GM12873 (cell line): ENCODE data around the gene IDH3G.

Source experiments
- TF ChIP-seq, protein P1 (sequence below): IDR thresholded peaks from 2 replicates; pipeline ENCODE4 v1.5.1; 2012; ENCODE audit warnings: low read depth, mild to moderate bottlenecking, moderate library complexity, low read length, control low read depth; ENCODE audit not compliant: insufficient read depth; ENCODE audit errors: missing control alignments

The IDH3G gene

DNA sequence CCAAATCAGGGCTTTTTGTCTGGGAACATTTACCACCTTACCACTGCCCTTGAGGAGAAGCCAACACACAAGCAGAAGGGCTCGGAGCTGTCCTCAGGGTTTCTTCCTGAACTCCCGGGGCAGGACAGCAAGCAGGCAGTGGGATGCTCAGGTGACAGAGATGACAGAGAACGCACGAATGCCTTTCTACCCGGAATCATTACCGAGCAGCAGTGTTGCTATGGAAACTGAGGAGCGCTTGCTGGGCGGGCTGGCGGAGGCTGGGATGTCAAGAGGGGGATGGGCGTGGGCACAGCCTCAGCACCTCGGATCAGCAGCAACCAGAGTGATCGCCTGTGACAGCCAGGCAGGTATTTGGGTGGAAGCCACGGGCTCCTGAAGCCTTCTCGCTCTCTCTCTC, 18.0 kb upstream of the IDH3G start:
- TF ChIP-seq, protein P1, sequence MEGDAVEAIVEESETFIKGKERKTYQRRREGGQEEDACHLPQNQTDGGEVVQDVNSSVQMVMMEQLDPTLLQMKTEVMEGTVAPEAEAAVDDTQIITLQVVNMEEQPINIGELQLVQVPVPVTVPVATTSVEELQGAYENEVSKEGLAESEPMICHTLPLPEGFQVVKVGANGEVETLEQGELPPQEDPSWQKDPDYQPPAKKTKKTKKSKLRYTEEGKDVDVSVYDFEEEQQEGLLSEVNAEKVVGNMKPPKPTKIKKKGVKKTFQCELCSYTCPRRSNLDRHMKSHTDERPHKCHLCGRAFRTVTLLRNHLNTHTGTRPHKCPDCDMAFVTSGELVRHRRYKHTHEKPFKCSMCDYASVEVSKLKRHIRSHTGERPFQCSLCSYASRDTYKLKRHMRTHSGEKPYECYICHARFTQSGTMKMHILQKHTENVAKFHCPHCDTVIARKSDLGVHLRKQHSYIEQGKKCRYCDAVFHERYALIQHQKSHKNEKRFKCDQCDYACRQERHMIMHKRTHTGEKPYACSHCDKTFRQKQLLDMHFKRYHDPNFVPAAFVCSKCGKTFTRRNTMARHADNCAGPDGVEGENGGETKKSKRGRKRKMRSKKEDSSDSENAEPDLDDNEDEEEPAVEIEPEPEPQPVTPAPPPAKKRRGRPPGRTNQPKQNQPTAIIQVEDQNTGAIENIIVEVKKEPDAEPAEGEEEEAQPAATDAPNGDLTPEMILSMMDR, result no peak

DNA sequence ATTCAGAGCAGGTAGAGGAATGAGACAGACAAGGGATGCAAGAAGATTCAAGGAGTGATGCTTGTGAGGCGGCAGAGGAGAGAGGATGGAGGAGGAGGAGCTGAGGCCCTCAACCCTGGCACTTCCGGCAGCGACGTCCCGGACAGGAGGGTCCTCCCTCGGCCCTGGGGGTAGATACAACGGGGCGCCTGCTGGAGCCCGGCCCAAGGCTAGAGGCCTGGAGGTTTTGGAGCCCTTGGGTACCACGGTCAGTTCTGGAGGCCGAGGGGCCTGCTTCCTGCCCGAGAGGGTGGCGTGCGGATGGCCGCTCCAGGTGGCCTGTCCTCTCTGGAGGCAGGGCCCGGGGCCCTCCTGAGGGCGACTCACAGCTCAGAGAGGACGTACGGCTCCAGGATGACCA, 13.8 kb upstream of the IDH3G start:
- TF ChIP-seq, protein P1, result no peak

DNA sequence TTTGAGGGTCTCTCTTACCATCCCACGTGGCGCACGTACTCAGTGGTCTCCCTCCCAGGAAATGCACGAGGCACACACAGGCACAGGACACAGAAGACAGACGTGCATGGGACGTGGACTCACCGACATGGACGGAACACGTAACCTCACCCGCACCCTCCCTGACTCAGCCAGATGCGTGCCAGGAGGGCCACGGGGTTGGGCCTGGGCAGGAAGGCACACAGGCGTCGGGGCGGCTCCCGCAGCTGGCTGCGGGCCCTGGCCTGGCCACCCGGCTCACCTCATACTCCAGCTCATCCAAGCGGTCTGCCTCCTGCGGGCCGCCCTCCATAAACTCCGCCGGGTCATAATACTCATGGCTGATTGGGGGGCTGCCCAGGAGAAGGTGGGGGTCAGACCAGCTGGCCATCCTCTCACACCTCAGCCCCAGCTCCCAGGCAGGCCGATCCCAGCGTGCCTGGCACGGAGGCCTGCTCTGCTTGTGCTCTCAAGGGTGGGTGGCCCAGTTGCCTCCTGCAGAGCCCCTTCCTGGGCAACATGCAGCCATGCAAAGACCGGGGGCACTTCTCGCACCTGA, 12.9 kb upstream of the IDH3G start:
- TF ChIP-seq, protein P1, result no peak

DNA sequence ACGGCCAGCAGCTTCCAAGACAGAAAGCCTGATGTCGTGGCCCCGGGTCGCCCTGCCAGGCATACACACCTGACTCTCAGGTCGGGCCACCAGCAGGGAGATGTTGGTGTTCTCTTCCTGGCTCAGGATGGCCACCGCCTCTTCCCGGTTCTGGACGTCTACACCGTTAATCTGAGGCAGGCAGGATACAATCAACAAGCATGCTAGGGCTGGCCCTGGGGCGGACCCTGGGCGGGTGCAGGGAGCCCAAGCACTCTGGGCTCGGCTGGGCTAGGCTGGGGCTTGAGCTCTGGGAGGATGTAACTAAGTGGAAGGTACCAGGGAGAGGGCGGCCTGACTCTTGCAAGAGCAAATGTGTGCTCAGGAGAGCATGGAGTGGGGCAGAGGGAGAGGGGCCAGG, 11.3 kb upstream of the IDH3G start:
- TF ChIP-seq, protein P1, result no peak

DNA sequence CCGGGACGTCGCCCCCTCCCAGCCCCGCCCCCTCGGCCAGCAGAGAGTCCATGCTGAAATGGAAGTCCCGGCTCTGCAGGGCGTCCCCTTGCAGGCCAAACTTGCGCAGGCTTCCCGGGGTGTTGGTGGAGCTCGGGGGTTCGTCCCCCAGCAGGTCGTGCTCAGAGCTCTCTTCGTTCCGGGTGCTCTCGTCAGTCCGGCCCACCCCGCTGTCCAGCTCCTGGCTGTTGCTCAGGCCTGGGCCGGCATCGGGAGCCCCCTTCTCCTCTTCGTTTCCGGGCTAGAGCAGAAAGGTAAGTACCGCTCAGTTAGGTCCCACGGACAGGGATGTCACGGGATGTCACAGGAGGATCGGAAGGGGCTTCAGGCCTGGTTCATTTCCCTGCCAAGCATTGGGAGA, 10.4 kb upstream of the IDH3G start:
- TF ChIP-seq, protein P1, result no peak

DNA sequence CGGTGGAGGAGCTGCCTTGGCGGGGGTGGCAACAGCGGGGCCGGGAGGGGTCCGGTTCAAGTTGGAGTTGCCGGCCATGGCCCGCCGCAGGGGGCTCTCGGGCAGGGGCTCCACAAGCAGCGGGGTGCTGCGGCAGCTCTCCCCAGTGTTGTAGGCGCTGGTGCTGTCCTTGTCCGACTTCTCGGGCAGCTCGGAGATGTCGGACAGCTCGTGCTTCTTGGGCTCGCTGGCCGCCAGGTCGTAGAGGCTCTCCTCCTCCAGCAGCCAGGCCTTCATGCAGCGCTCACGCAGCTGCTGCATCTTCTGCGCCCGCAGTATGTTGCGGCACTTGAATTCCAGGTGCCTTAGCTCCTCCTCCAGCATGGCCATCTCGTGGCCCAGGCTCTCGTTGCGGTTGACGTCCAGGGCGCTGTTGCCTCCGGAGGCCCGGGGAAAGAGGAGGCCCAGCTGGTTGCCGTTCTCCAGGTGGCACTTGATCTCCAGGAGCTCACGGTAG, 10.0 kb upstream of the IDH3G start:
- TF ChIP-seq, protein P1, result no peak

DNA sequence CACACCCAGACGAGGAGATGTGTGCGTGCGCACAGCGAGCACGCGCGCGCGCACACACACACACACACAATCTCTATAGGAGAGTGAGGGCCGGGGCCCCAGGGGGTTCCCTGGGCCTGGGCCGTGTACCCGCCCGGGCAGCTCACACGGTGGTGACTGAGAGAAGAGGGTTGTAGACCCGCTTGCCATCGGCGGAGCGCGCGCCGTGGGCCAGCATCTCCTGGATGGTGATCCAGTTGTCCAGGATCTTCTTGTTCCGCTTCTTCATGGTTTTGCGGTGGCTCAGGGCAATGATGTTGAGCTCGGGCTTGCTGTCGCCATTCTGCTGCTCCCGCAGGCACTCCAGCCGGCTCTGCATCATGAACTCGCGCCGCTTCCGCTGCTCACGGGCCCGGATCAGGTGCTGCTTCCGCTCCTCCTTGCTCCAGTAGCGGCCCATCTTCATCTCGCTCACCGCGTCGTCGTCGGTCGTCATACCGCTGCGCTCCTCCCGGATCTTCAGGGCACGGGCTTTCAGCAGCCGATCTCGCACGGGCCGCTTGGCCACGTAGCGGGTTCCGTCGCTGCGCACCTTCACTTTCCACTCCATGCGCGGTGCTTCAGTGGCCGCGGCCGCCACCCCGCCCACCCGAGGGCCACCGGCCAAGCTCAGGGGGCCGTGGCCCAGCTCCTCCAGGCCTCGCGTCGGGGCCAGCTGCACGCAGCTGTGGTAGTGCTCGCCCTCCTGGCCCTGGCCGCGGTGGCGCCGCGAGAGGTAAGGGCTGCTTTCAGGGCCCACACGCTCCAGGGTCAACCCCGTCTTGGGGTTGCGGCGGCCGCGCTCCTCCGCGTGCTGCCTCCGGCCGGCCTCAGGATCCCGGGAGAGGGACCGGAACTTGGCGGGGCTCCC, 9.3 kb upstream of the IDH3G start:
- TF ChIP-seq, protein P1, result no peak
